HepG2 (cell line): ENCODE results near the gene TANGO6. TPM values are rescaled to one million over a fixed set of nuclear protein-coding genes. Genes with fewer than 3 reads are reported as not detected.

Experiments
- ATF1 ChIP-seq: IDR thresholded peaks from 2 replicates; pipeline ENCODE4 v1.6.1; 2016; ENCODE audit warnings: mild to moderate bottlenecking, control low read depth
- CBFB ChIP-seq: sonication (generic); formaldehyde crosslinking; IDR thresholded peaks from 2 replicates; pipeline ENCODE4 v1.4.0; 2020; ENCODE audit warnings: missing genetic modification reagents
- CTCF ChIP-seq: sonication (generic); formaldehyde crosslinking; IDR thresholded peaks from 2 replicates; pipeline ENCODE4 v1.5.0; 2020; ENCODE audit warnings: mild to moderate bottlenecking, missing genetic modification reagents, moderate library complexity
- ETS1 ChIP-seq: sonication (generic); formaldehyde crosslinking; IDR thresholded peaks from 2 replicates; pipeline ENCODE4 v1.4.0; 2020; ENCODE audit warnings: missing genetic modification reagents
- EZH2 ChIP-seq: conservative IDR thresholded peaks from 2 replicates; pipeline ENCODE4 v1.6.1; 2012; ENCODE audit warnings: mild to moderate bottlenecking, low read depth, low read length, moderate library complexity
- FOXO1 ChIP-seq: sonication (generic); formaldehyde crosslinking; IDR thresholded peaks from 2 replicates; pipeline ENCODE4 v1.4.0; 2020; ENCODE audit warnings: missing genetic modification reagents
- NFE2 ChIP-seq: sonication (generic); formaldehyde crosslinking; IDR thresholded peaks from 2 replicates; pipeline ENCODE4 v1.4.0; 2020; ENCODE audit warnings: missing genetic modification reagents
- NRL ChIP-seq: sonication (generic); formaldehyde crosslinking; IDR thresholded peaks from 2 replicates; pipeline ENCODE4 v1.5.0; 2020; ENCODE audit warnings: missing genetic modification reagents, mild to moderate bottlenecking, moderate library complexity, borderline replicate concordance
- POLR2AphosphoS2 ChIP-seq: IDR thresholded peaks from 2 replicates; pipeline ENCODE4 v1.6.1; 2011; ENCODE audit warnings: low read depth, low read length, improper control_type of control experiment
- RFX1 ChIP-seq: fragments of 450-650 bp; IDR thresholded peaks from 2 replicates; pipeline ENCODE4 v1.6.1; 2017
- SNAPC2 ChIP-seq: sonication (generic); formaldehyde crosslinking; IDR thresholded peaks from 2 replicates; pipeline ENCODE4 v1.8.1; 2022; ENCODE audit warnings: mild to moderate bottlenecking, missing genetic modification reagents
- TFDP1 ChIP-seq: IDR thresholded peaks from 2 replicates; pipeline ENCODE4 v1.6.1; 2016; ENCODE audit warnings: missing compliant biosample characterization, missing genetic modification reagents, borderline replicate concordance
- ZBTB2 ChIP-seq: sonication (generic); formaldehyde crosslinking; IDR thresholded peaks from 2 replicates; pipeline ENCODE4 v1.8.0; 2022; ENCODE audit warnings: low read depth, missing genetic modification reagents
- ZBTB26 ChIP-seq: IDR thresholded peaks from 2 replicates; pipeline ENCODE4 v1.6.1; 2016; ENCODE audit warnings: missing compliant biosample characterization, missing genetic modification reagents, borderline replicate concordance
- ZC3H13 ChIP-seq: sonication (generic); formaldehyde crosslinking; IDR thresholded peaks from 2 replicates; pipeline ENCODE4 v1.8.1; 2023; ENCODE audit warnings: mild to moderate bottlenecking, missing genetic modification reagents, moderate library complexity
- ZNF160 ChIP-seq: sonication (generic); formaldehyde crosslinking; IDR thresholded peaks from 2 replicates; pipeline ENCODE4 v1.8.0; 2022; ENCODE audit warnings: mild to moderate bottlenecking, inconsistent platforms, missing genetic modification reagents
- ZNF232 ChIP-seq: sonication (generic); formaldehyde crosslinking; IDR thresholded peaks from 2 replicates; pipeline ENCODE4 v1.4.0; 2020; ENCODE audit warnings: missing genetic modification reagents, borderline replicate concordance
- ZNF670 ChIP-seq: sonication (generic); formaldehyde crosslinking; IDR thresholded peaks from 2 replicates; pipeline ENCODE4 v1.8.0; 2022; ENCODE audit warnings: mild to moderate bottlenecking, missing genetic modification reagents, borderline replicate concordance
- ZNF674 ChIP-seq: sonication (generic); formaldehyde crosslinking; IDR thresholded peaks from 2 replicates; pipeline ENCODE4 v1.5.0; 2020; ENCODE audit warnings: low read depth, mild to moderate bottlenecking, missing genetic modification reagents
- ZNF780A ChIP-seq: sonication (generic); formaldehyde crosslinking; IDR thresholded peaks from 2 replicates; pipeline ENCODE4 v1.8.0; 2022; ENCODE audit warnings: mild to moderate bottlenecking, missing genetic modification reagents, moderate library complexity
- polyA plus RNA-seq, 8 experiments: library from polyadenylated mRNA; depleted of rRNA in 3 of 8; stranded (reverse) in 7 of 8; unstranded in 1 of 8; fragments of >200 nt; fragmentation: Illumina TruSeq in 4 of 8; extraction: Trizol in 4 of 8; gene quantifications; 2 replicates each; pipeline versions ENCODE4 v1.2.1 to v1.2.3, GENCODE V29; 2011 to 2016; ENCODE audit warnings: low read depth in 4 of 8, missing spikeins in 1 of 8, mixed read lengths in 1 of 8; ENCODE audit not compliant: insufficient read depth in 1 of 8
- total RNA-seq, 5 experiments: library from RNA; depleted of rRNA; stranded (reverse); fragments of >200 nt; fragmentation: Illumina TruSeq; extraction: Trizol; gene quantifications; 2 replicates each; pipeline ENCODE4 v1.2.3, GENCODE V29; 2016; ENCODE audit warnings: low read depth in 1 of 5
- TF ChIP-seq, protein P1 (sequence below): sonication (generic); formaldehyde crosslinking; IDR thresholded peaks from 2 replicates; pipeline ENCODE4 v1.4.0; 2020; ENCODE audit warnings: mild to moderate bottlenecking, missing genetic modification reagents, borderline replicate concordance

Gene TANGO6
- total and polyA plus RNA-seq, 2 of the 13 experiments (the other 11 are each of a cell fraction or from before 2014, with no cell fraction given), result 7.2 to 13.3 TPM

- TF ChIP-seq ZBTB2 (CRISPR knock-in tag), result no peak
- no peak for TF ChIP-seq POLR2AphosphoS2
- no peak for TF ChIP-seq NFE2 (CRISPR knock-in tag)
- 0 out of 2 replicates have a peak, but pooled peaks have one; percentile 29 for TF ChIP-seq TFDP1
- TF ChIP-seq ZNF160, result peak; percentile 38; the same call in 1 of the 2 replicates
- peak; percentile 60; the same call in 1 of the 2 replicates for TF ChIP-seq EZH2
- no peak for TF ChIP-seq ZNF674 (CRISPR knock-in tag)
- no peak for TF ChIP-seq ZNF670 (CRISPR knock-in tag)
- no peak for TF ChIP-seq ZNF780A (CRISPR knock-in tag)
- TF ChIP-seq, protein P1, sequence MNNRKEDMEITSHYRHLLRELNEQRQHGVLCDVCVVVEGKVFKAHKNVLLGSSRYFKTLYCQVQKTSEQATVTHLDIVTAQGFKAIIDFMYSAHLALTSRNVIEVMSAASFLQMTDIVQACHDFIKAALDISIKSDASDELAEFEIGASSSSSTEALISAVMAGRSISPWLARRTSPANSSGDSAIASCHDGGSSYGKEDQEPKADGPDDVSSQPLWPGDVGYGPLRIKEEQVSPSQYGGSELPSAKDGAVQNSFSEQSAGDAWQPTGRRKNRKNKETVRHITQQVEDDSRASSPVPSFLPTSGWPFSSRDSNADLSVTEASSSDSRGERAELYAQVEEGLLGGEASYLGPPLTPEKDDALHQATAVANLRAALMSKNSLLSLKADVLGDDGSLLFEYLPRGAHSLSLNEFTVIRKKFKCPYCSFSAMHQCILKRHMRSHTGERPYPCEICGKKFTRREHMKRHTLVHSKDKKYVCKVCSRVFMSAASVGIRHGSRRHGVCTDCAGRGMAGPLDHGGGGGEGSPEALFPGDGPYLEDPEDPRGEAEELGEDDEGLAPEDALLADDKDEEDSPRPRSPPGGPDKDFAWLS, result no peak
- TF ChIP-seq ZC3H13 (CRISPR knock-in tag), result peak; percentile 73; the same call in 1 of the 2 replicates
- TF ChIP-seq ZNF232 (CRISPR knock-in tag), result peak; percentile 64; the same call in 1 of the 2 replicates
- TF ChIP-seq ETS1 (CRISPR knock-in tag), result no peak
- no peak for TF ChIP-seq ZBTB26 (CRISPR knock-in tag)
- TF ChIP-seq SNAPC2, result no peak
- TF ChIP-seq FOXO1 (CRISPR knock-in tag), result no peak
- no peak for TF ChIP-seq RFX1
- TF ChIP-seq CBFB (CRISPR knock-in tag), result no peak
- TF ChIP-seq NRL, result peak; percentile 62; the same call in 1 of the 2 replicates
- TF ChIP-seq ATF1 (CRISPR knock-in tag), result no peak
- peak; percentile 69 for TF ChIP-seq CTCF (CRISPR knock-in tag)
Measured at GRCh38 chr16:69105501-69106361, 262.4 kb downstream of the TANGO6 start, which contains the start of gene HAS3 (continued).
